Measurements from ENCODE around the gene ATG7.

The ATG7 gene

DNA sequence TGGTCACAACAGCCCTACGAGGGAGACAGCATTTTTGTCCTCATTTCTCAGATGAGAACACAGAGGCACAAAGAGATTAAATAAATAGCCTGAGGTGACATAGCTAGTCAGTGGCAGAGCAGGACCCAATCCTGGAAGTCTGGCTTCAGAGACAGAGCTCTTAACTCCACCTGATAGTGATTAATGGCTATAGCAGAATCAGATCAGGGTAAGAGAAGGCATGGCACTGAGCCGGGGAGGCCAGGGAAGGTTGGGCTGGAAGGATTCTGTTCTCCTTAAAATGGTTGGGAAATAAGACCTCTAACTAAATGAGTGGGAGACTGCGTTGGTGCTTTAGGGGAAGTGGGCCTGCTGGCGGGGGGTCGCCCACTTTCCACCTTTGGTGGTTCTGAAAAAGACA lies 267.0 kb downstream of the ATG7 start:
- H3K36me3 ChIP-seq (replicated peaks in 1 of 2; ENCODE audit: control insufficient read depth in 2 of 2, insufficient read depth in 2 of 2, low read length in 2 of 2), result no peaks in the 10 kb centered on the region
- no peak overlapping the region for H3K4me3 ChIP-seq (ENCODE audit: low read length in 2 of 2)
- no peak for DNase-seq (ENCODE audit: low spot score)

DNA sequence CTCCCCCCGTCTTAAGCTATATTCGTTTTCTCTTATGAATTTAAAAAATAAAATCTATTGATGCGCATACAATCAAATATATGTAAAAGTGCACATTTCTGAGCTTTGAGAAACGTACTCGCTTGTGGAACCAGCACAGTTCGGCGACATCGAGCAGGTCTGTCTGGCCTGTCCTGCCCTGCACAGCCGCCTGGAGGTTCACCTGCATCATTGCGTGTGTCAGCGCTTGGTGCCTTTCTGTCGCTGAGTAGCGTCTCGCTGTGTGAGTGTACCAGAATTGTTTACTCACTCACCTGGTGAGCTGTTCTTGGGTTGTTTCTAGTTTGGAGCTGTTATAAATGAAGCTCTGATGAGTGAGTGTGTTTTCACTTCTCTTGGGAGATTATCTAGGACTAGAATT lies 267.5 kb downstream of the ATG7 start:
- no peak overlapping the region for H4K91ac ChIP-seq (ENCODE audit: low read depth, low read length, poor library complexity)
- H3K36me3 ChIP-seq (replicated peaks in 1 of 2; ENCODE audit: control insufficient read depth in 2 of 2, insufficient read depth in 2 of 2, low read length in 2 of 2), result no peaks in the 10 kb centered on the region
- H2BK5ac ChIP-seq (ENCODE audit: low read length), result no peak overlapping the region
- no peak overlapping the region for H3K4me3 ChIP-seq (ENCODE audit: low read length in 2 of 2)
- H3K4me2 ChIP-seq (ENCODE audit: insufficient read depth, low read length, poor library complexity, severe bottlenecking), result no peak overlapping the region
- DNase-seq (ENCODE audit: low spot score), result no peak
- no peak overlapping the region for H4K8ac ChIP-seq (ENCODE audit: low read depth, low read length)
- no CpG with 5 or more reads among the region's 14 CpGs for WGBS, 2 donors (ENCODE audit: extremely low coverage in 2 of 2, insufficient read length in 2 of 2, insufficient replicate concordance in 1 of 2)
- no peaks in the 10 kb centered on the region for H3K9me3 ChIP-seq (replicated peaks in 1 of 2; ENCODE audit: control insufficient read depth in 2 of 2, insufficient read depth in 1 of 2, low read depth in 1 of 2, low read length in 2 of 2)
- H3K23ac ChIP-seq (ENCODE audit: low read depth, low read length, poor library complexity), result no peak overlapping the region
- H3K79me1 ChIP-seq (ENCODE audit: low read depth, low read length), result peaks cover 2% of the 10 kb centered on the region
- no peak overlapping the region for H2BK15ac ChIP-seq (ENCODE audit: low read length)
- no peak overlapping the region for H3K27ac ChIP-seq (replicated peaks; ENCODE audit: low read length)
- no peak overlapping the region for H3K4ac ChIP-seq (ENCODE audit: low read length)
- H3K14ac ChIP-seq (ENCODE audit: low read length), result no peak overlapping the region
- no peak overlapping the region for H2BK120ac ChIP-seq (ENCODE audit: low read depth, low read length)
- peaks cover 1 to 2% of the 10 kb centered on the region in 2 donors for H3K4me1 ChIP-seq (ENCODE audit: control insufficient read depth in 2 of 2, insufficient read depth in 1 of 2, low read depth in 1 of 2, low read length in 2 of 2)
- H3K9ac ChIP-seq (ENCODE audit: low read depth, low read length, poor library complexity), result no peak overlapping the region
- no peak overlapping the region for H2AFZ ChIP-seq (ENCODE audit: low read length)
- no peaks in the 10 kb centered on the region for H3K27me3 ChIP-seq (ENCODE audit: control insufficient read depth in 3 of 3, insufficient read depth in 3 of 3, low read depth in 1 of 3, low read length in 3 of 3)
- no peak overlapping the region for H2BK12ac ChIP-seq (ENCODE audit: low read length)
- no peak overlapping the region for H3K18ac ChIP-seq (ENCODE audit: low read length)
- no peak overlapping the region for H2AK5ac ChIP-seq (ENCODE audit: low read depth, low read length)

More for the DNA sequence above, 267.0 kb downstream of the ATG7 start:
- H2BK5ac ChIP-seq (ENCODE audit: low read length), result no peak overlapping the region
- peaks cover 3 to 4% of the 10 kb centered on the region in 2 donors for H3K4me1 ChIP-seq (ENCODE audit: control insufficient read depth in 2 of 2, insufficient read depth in 1 of 2, low read depth in 1 of 2, low read length in 2 of 2)
- no peak overlapping the region for H3K9ac ChIP-seq (ENCODE audit: low read depth, low read length, poor library complexity)
- H3K27me3 ChIP-seq (ENCODE audit: control insufficient read depth in 3 of 3, insufficient read depth in 3 of 3, low read depth in 1 of 3, low read length in 3 of 3), result no peaks in the 10 kb centered on the region
- no peak overlapping the region for H3K18ac ChIP-seq (ENCODE audit: low read length)
- H2BK120ac ChIP-seq (ENCODE audit: low read depth, low read length), result no peak overlapping the region
- H3K79me1 ChIP-seq (ENCODE audit: low read depth, low read length), result peaks cover 2% of the 10 kb centered on the region
- no peak overlapping the region for H3K4ac ChIP-seq (ENCODE audit: low read length)
- H4K91ac ChIP-seq (ENCODE audit: low read depth, low read length, poor library complexity), result no peak overlapping the region
- H2AK5ac ChIP-seq (ENCODE audit: low read depth, low read length), result no peak overlapping the region
- no peak overlapping the region for H2BK12ac ChIP-seq (ENCODE audit: low read length)
- H3K4me2 ChIP-seq (ENCODE audit: insufficient read depth, low read length, poor library complexity, severe bottlenecking), result no peak overlapping the region
- H3K27ac ChIP-seq (replicated peaks; ENCODE audit: low read length), result no peak overlapping the region
- no peaks in the 10 kb centered on the region for H3K9me3 ChIP-seq (replicated peaks in 1 of 2; ENCODE audit: control insufficient read depth in 2 of 2, insufficient read depth in 1 of 2, low read depth in 1 of 2, low read length in 2 of 2)
- no peak overlapping the region for H2AFZ ChIP-seq (ENCODE audit: low read length)
- H4K8ac ChIP-seq (ENCODE audit: low read depth, low read length), result no peak overlapping the region
- H3K14ac ChIP-seq (ENCODE audit: low read length), result no peak overlapping the region
- no peak overlapping the region for H3K23ac ChIP-seq (ENCODE audit: low read depth, low read length, poor library complexity)
- no peak overlapping the region for H2BK15ac ChIP-seq (ENCODE audit: low read length)
- no CpG with 5 or more reads among the region's 5 CpGs for WGBS, 2 donors (ENCODE audit: extremely low coverage in 2 of 2, insufficient read length in 2 of 2, insufficient replicate concordance in 1 of 2)

DNA sequence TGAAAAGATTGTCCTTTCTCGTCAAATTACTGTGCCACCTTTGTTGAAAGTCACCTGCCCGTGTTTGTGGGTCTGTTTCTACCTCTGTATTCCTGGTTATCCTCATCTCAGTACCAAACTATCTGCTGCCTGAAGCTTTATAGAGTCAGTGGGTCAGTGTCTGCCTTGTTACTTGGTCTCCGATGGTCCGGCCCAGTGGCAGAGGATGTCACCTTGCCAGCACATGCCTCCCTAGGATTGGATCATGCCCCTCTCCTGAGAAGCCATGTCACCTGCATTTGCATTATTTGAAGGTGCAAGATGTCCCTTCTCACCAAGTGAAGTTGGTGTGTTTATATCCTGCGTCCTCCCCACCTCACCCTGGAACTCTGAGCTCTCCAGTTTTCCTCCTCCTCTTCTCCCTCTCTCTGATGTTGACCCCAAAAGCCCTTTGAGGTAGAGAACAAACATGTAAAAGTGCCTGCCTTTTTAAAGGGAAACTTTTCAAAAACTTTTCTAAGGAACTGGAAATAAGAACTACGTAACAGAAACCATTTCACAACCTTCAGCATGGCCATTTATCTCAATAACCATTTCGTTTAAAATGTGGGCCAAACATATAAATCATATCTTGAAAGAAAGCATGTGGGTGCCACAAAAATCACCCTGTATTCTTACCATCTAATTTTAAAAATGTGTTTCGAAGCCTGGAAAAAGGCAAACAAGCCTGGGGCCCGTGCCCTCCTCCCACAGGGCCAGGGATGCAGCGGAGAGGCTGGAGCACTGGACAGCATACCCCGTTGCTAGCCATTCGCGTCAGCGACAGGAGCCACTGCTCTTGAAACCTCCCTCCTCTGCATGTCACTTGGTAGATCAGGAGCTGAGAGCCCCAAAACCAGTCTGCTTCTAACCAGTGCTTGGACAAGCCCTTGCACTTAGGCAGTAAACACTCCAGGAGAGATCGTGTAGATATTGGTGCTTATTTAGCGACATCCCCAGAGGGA lies 269.4 kb downstream of the ATG7 start:
- Histone ChIP-seq H3K79me1 (ENCODE audit: low read depth, low read length) (peaks cover 2% of the 10 kb centered on the region), H3K36me3 (replicated peaks in 1 of 2; ENCODE audit: control insufficient read depth in 2 of 2, insufficient read depth in 2 of 2, low read length in 2 of 2) (no peaks in the 10 kb centered on the region), H3K23ac (ENCODE audit: low read depth, low read length, poor library complexity) (no peak overlapping the region), H3K14ac (ENCODE audit: low read length) (no peak overlapping the region), H3K4me1 (ENCODE audit: control insufficient read depth in 2 of 2, insufficient read depth in 1 of 2, low read depth in 1 of 2, low read length in 2 of 2) (peaks cover 0 to 6% of the 10 kb centered on the region in 2 donors), H2BK5ac (ENCODE audit: low read length) (no peak overlapping the region), H3K4me3 (ENCODE audit: low read length in 2 of 2) (no peak overlapping the region), H4K91ac (ENCODE audit: low read depth, low read length, poor library complexity) (no peak overlapping the region), H3K27me3 (ENCODE audit: control insufficient read depth in 3 of 3, insufficient read depth in 3 of 3, low read depth in 1 of 3, low read length in 3 of 3) (no peaks in the 10 kb centered on the region), H2AK5ac (ENCODE audit: low read depth, low read length) (no peak overlapping the region), H2AFZ (ENCODE audit: low read length) (no peak overlapping the region), H2BK120ac (ENCODE audit: low read depth, low read length) (no peak overlapping the region), H3K27ac (replicated peaks; ENCODE audit: low read length) (no peak overlapping the region), H3K9ac (ENCODE audit: low read depth, low read length, poor library complexity) (no peak overlapping the region), H2BK15ac (ENCODE audit: low read length) (no peak overlapping the region), H2BK12ac (ENCODE audit: low read length) (no peak overlapping the region), H3K9me3 (replicated peaks in 1 of 2; ENCODE audit: control insufficient read depth in 2 of 2, insufficient read depth in 1 of 2, low read depth in 1 of 2, low read length in 2 of 2) (no peaks in the 10 kb centered on the region), H3K18ac (ENCODE audit: low read length) (no peak overlapping the region), H4K8ac (ENCODE audit: low read depth, low read length) (no peak overlapping the region), H3K4me2 (ENCODE audit: insufficient read depth, low read length, poor library complexity, severe bottlenecking) (no peak overlapping the region), H3K4ac (ENCODE audit: low read length) (no peak overlapping the region)
- WGBS, 2 donors (ENCODE audit: extremely low coverage in 2 of 2, insufficient read length in 2 of 2, insufficient replicate concordance in 1 of 2), result no CpG with 5 or more reads among the region's 16 CpGs
- no peak for DNase-seq (ENCODE audit: low spot score)

DNA sequence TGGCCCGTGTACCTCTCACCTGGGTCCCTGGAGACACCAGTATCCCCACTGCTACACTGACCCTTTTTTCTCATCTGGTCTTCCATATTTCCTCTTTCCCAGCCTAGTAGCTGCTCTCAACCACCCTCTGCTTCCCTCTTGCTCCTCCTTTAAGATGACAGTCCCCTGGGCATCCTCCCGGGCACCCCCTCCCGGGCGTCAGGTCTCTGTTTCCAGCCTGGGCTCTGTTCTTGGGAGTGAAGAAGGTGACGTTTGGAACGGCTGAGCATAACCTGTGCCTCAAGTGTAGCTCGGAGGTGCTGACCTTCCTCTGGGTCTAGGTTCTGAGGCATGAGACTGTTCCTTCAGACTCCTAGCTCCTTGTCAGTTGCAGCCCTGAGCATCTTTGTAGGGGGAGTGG lies 270.4 kb downstream of the ATG7 start:
- no CpG with 5 or more reads among the region's 7 CpGs for WGBS, 2 donors (ENCODE audit: extremely low coverage in 2 of 2, insufficient read length in 2 of 2, insufficient replicate concordance in 1 of 2)
- Histone ChIP-seq H3K27ac (replicated peaks; ENCODE audit: low read length) (no peak overlapping the region), H3K27me3 (ENCODE audit: control insufficient read depth in 3 of 3, insufficient read depth in 3 of 3, low read depth in 1 of 3, low read length in 3 of 3) (no peaks in the 10 kb centered on the region), H3K4me3 (ENCODE audit: low read length in 2 of 2) (no peak overlapping the region), H2BK5ac (ENCODE audit: low read length) (no peak overlapping the region), H4K91ac (ENCODE audit: low read depth, low read length, poor library complexity) (no peak overlapping the region), H2AK5ac (ENCODE audit: low read depth, low read length) (no peak overlapping the region), H3K79me1 (ENCODE audit: low read depth, low read length) (peaks cover 2% of the 10 kb centered on the region), H2BK15ac (ENCODE audit: low read length) (no peak overlapping the region), H3K4ac (ENCODE audit: low read length) (no peak overlapping the region), H2BK120ac (ENCODE audit: low read depth, low read length) (no peak overlapping the region), H3K18ac (ENCODE audit: low read length) (no peak overlapping the region), H3K14ac (ENCODE audit: low read length) (no peak overlapping the region), H3K4me1 (ENCODE audit: control insufficient read depth in 2 of 2, insufficient read depth in 1 of 2, low read depth in 1 of 2, low read length in 2 of 2) (peaks cover 0 to 6% of the 10 kb centered on the region in 2 donors), H2AFZ (ENCODE audit: low read length) (no peak overlapping the region), H3K9me3 (replicated peaks in 1 of 2; ENCODE audit: control insufficient read depth in 2 of 2, insufficient read depth in 1 of 2, low read depth in 1 of 2, low read length in 2 of 2) (no peaks in the 10 kb centered on the region), H3K36me3 (replicated peaks in 1 of 2; ENCODE audit: control insufficient read depth in 2 of 2, insufficient read depth in 2 of 2, low read length in 2 of 2) (no peaks in the 10 kb centered on the region), H3K9ac (ENCODE audit: low read depth, low read length, poor library complexity) (no peak overlapping the region), H3K4me2 (ENCODE audit: insufficient read depth, low read length, poor library complexity, severe bottlenecking) (no peak overlapping the region), H3K23ac (ENCODE audit: low read depth, low read length, poor library complexity) (no peak overlapping the region), H2BK12ac (ENCODE audit: low read length) (no peak overlapping the region), H4K8ac (ENCODE audit: low read depth, low read length) (no peak overlapping the region)
- DNase-seq (ENCODE audit: low spot score), result no peak
